Esophagus (tissue), 2 donors: Measurements from ENCODE around the gene DCTN5. TPM values are rescaled to one million over a fixed set of nuclear protein-coding genes. Genes with fewer than 3 reads are reported as not detected.
"Not testable (repeated sequence)": the region's sequence is repeated elsewhere in the genome, so short reads cannot be mapped to it uniquely, and the experiment has no call there.

Experiments used
- H3K27ac ChIP-seq, 2 donors: one replicate each; pipeline ENCODE4 v1.5.1; 2013; ENCODE audit warnings: low read depth in 2 of 2, mild to moderate bottlenecking in 2 of 2, inconsistent platforms in 1 of 2, low read length in 1 of 2, moderate library complexity in 1 of 2
- H3K27me3 ChIP-seq, 2 donors: one replicate each; pipeline ENCODE4 v1.6.1; 2013; ENCODE audit warnings: low read length in 2 of 2, control low read depth in 1 of 2, mild to moderate bottlenecking in 1 of 2; ENCODE audit not compliant: insufficient read depth in 2 of 2, control insufficient read depth in 1 of 2
- H3K36me3 ChIP-seq, 2 donors: one replicate each; pipeline ENCODE4 v1.6.1; 2013; ENCODE audit warnings: low read length in 1 of 2; ENCODE audit not compliant: control insufficient read depth in 2 of 2, insufficient read depth in 2 of 2
- H3K4me1 ChIP-seq, 2 donors: one replicate each; pipeline ENCODE4 v1.6.1; 2013; ENCODE audit warnings: low read length in 1 of 2; ENCODE audit not compliant: control insufficient read depth in 2 of 2, insufficient read depth in 2 of 2
- H3K4me3 ChIP-seq, 2 donors: one replicate each; pipeline ENCODE4 v1.5.1; 2013; ENCODE audit warnings: low read length in 2 of 2, mild to moderate bottlenecking in 2 of 2, low read depth in 1 of 2, moderate library complexity in 1 of 2
- H3K9me3 ChIP-seq, 2 donors: one replicate each; pipeline ENCODE4 v1.6.1; 2013; ENCODE audit warnings: mild to moderate bottlenecking in 2 of 2, low read depth in 1 of 2, low read length in 1 of 2, moderate library complexity in 1 of 2; ENCODE audit not compliant: control insufficient read depth in 2 of 2, insufficient read depth in 1 of 2
- WGBS, 2 donors: extraction: QIAGEN DNeasy Blood & Tissue Kit; methylation state at CpG; one replicate each; pipeline ENCODE4 v1.1.7; 2013; 5-methylcytosine and 5-hydroxymethylcytosine counted together
- polyA plus RNA-seq, 2 donors: library from polyadenylated mRNA; stranded (reverse); fragments of 200-250 nt; gene quantifications; one replicate each; pipeline ENCODE4 v1.2.3, GENCODE V29; 2013
- donor health status: healthy with polysubstance abuse.
- donor health status: Bipolar disorder and iron deficiency.

Gene DCTN5
- polyA plus RNA-seq, 2 donors: 10.6 to 27.1 TPM

DNA sequence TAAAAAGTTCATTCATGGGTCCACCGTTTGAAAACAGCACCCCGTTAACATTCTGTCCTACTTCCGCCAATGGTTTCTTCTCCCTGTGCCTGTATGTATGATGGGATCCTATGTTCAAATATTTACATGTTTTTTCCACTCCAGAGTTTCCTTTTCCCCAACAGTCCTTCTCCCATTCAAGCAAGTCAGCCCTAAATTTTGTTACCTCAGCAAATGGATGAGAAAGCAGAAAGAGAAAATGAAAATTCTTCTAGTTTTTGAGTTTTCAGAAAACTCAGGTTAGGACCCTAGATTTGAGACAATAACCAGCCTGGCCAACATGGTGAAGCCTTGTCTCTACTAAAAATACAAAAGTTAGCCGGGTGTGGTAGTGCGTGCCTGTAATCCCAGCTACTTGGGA lies 75.2 kb downstream of the DCTN5 start:
- 81 to 84% methylated on average over 5 of the region's 5 CpGs for WGBS, 2 donors
- Histone ChIP-seq H3K36me3 (no peaks in the 10 kb centered on the region), H3K27ac (no peak overlapping the region), H3K9me3 (no peaks in the 10 kb centered on the region), H3K4me3 (no peak overlapping the region), H3K27me3 (no peaks in the 10 kb centered on the region), H3K4me1 (peaks cover 0 to 5% of the 10 kb centered on the region in 2 donors)

DNA sequence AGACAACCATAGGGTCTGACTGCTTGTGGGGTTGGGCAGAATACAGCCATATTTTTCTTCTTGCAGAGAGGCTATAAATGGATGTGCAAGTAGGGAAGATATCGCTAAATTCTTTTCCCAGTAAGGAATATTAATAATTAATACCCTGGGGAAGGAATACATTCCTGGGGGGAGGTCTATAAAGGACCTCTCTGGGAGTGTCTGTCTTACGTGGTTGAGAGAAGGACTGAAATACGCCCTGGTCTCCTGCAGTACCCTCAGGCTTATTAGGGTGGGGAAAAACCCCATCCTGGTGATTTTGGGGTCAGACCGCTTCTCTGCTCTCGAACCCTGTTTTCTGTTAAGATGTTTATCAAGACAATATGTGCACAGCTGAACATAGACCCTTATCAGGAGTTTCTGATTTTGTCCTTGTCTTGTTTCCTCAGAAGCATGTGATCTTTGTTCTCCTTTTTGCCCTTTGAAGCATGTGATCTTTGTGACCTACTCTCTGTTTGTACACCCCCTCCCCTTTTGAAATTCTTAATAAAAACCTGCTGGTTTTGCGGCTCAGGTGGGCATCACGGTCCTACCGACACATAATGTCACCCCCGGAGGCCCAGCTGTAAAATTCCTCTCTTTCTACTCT lies 81.5 kb downstream of the DCTN5 start:
- not testable (repeated sequence) for H3K4me1 ChIP-seq, H3K27me3 ChIP-seq, H3K27ac ChIP-seq, H3K9me3 ChIP-seq, H3K36me3 ChIP-seq, H3K4me3 ChIP-seq
- WGBS, 2 donors: 63 to 71% methylated on average over 9 of the region's 9 CpGs

DNA sequence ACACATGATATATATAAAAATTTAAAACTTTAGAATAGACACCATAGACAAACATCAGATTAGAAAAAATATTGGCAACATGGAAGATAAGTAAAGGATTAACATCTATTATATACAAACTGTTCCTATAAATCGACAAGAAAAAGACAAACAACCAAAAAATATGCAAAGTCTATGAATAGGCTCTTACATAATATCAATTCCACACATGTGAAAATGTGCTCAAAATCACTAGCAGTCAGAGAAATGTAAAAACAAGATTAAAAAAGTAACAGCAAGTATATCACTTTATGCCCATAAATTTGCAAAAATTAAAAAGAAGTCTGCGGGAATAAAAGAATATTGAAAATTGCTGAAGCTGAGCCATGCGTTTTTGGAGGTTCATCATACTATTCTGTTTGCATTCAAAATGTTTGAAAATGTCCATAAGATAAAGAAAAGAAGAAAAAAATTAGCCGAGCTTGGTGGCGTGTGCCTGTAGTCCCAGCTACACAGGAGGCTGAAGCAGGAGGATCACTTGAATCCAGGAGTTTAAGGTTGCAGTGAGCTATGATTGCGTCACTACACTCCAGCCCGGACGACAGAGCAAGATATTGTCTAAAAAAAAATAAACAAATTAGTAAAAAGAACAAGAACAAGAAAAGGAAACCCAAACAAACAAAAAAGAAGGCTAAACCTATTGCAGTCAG lies 83.0 kb downstream of the DCTN5 start:
- Histone ChIP-seq H3K27ac (no peak overlapping the region), H3K4me1 (no peaks in the 10 kb centered on the region), H3K27me3 (no peaks in the 10 kb centered on the region), H3K4me3 (no peak overlapping the region), H3K9me3 (no peaks in the 10 kb centered on the region), H3K36me3 (no peaks in the 10 kb centered on the region)
- 72 to 75% methylated on average over 8 of the region's 8 CpGs for WGBS, 2 donors

DNA sequence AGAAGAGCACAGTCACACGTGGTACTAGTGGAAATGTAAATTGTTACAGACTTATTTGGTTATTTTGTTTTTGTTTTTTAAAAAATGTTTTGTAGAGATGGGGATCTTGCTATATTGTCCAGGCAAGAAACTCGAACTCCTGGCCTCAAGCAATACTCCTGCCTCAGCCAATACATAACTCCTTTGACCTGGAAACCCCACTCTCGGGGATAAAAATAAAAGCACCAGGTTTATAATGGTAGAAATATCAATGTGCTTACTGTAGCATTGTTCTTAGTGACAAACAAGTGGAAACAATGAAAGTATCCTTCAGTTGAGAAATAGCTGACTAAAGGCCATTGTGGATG lies 83.5 kb downstream of the DCTN5 start:
- H3K4me3 ChIP-seq: no peak overlapping the region
- WGBS, 2 donors: 59 to 61% methylated on average over 3 of the region's 3 CpGs

DNA sequence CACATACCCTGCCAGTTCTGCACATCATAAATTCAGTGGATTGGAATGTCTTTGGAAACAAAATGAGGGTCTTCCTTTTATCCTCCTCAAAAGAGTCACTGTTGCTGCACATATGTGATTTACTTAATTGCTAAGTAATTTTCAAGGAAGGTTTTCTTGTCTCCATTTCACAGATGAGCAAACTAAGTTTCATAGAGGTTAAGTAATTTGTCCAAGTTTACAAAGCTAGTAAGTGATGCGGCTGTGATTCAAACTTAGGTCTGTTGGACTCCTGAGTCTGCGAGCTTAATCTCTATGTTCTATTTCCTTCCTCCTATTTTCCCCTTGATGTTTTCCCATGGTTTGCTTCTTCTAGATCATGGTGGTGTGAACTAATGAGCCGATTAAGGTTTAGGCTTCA lies 85.4 kb downstream of the DCTN5 start:
- Histone ChIP-seq H3K9me3 (no peaks in the 10 kb centered on the region), H3K36me3 (no peaks in the 10 kb centered on the region), H3K4me3 (no peak overlapping the region), H3K27ac (no peak overlapping the region), H3K4me1 (no peaks in the 10 kb centered on the region), H3K27me3 (no peaks in the 10 kb centered on the region)
- WGBS, 2 donors: 87 to 92% methylated on average over 3 of the region's 3 CpGs

More for the DNA sequence above, 83.5 kb downstream of the DCTN5 start:
- Histone ChIP-seq H3K4me1 (no peaks in the 10 kb centered on the region), H3K27ac (no peak overlapping the region), H3K36me3 (no peaks in the 10 kb centered on the region), H3K9me3 (no peaks in the 10 kb centered on the region), H3K27me3 (no peaks in the 10 kb centered on the region)

Other genes starting within 250 kb of the DCTN5 start
- 10 to 100 TPM; 14.2 to 21.2 TPM for gene COG7, start 188.3 kb upstream of the DCTN5 start, polyA plus RNA-seq
- gene GGA2, start 131.0 kb upstream of the DCTN5 start, polyA plus RNA-seq: 10 to 100 TPM; 12.6 to 15.9 TPM
- gene EARS2, start 84.1 kb upstream of the DCTN5 start, polyA plus RNA-seq: 10 to 100 TPM; 12.1 to 12.8 TPM
- gene UBFD1, start 83.7 kb upstream of the DCTN5 start, polyA plus RNA-seq: 1 to 10 TPM; 3.8 to 7.5 TPM
- gene NDUFAB1, start 45.1 kb upstream of the DCTN5 start, polyA plus RNA-seq: 100 to 1,000 TPM in 1 of 2 donors, 10 to 100 TPM in 1; 51.5 to 122 TPM
- 10 to 100 TPM in 1 of 2 donors, 1 to 10 TPM in 1; 8.1 to 11.8 TPM for gene PALB2, start 156 bp upstream of the DCTN5 start, polyA plus RNA-seq
- gene PLK1, start 37.4 kb downstream of the DCTN5 start, polyA plus RNA-seq: 10 to 100 TPM in 1 of 2 donors, 1 to 10 TPM in 1; 5.1 to 16.3 TPM
- gene ERN2, start 71.8 kb downstream of the DCTN5 start, polyA plus RNA-seq: under 1 TPM; 0.20 to 0.40 TPM
- under 1 TPM; 0.11 to 0.16 TPM for gene CHP2, start 113.6 kb downstream of the DCTN5 start, polyA plus RNA-seq
- under 1 TPM; 0.39 to 0.45 TPM for gene PRKCB, start 194.5 kb downstream of the DCTN5 start, polyA plus RNA-seq